Upper lobe of left lung (tissue), 4 donors: ENCODE data around the gene SLC5A2.

ENCODE experiments used
- EP300 ChIP-seq, 4 donors: sonication (generic); formaldehyde crosslinking; IDR thresholded peaks; one replicate each; pipeline ENCODE4 v1.5.1; 2017; ENCODE audit warnings: antibody characterized with exemption in 4 of 4, control low read depth in 2 of 4
- POLR2A ChIP-seq, 4 donors: fragments of 450-650 bp; IDR thresholded peaks; one replicate each; pipeline ENCODE4 v1.5.1; 2016 to 2017; ENCODE audit warnings: antibody characterized with exemption in 4 of 4, mild to moderate bottlenecking in 2 of 4
- POLR2AphosphoS5 ChIP-seq, 2 donors: sonication (generic); formaldehyde crosslinking; IDR thresholded peaks; one replicate each; pipeline ENCODE4 v1.5.1; 2017; ENCODE audit warnings: antibody characterized with exemption in 2 of 2
- TF ChIP-seq, protein P1 (sequence below), 6 experiments: fragments of 450-650 bp in 4 of 6; fragments of 200-600 bp in 2 of 6; sonication (generic) in 2 of 6; IDR thresholded peaks; one replicate each; pipeline ENCODE4 v1.5.1; 2016 to 2019; ENCODE audit warnings: antibody characterized with exemption in 6 of 6

- TF ChIP-seq, protein P1, sequence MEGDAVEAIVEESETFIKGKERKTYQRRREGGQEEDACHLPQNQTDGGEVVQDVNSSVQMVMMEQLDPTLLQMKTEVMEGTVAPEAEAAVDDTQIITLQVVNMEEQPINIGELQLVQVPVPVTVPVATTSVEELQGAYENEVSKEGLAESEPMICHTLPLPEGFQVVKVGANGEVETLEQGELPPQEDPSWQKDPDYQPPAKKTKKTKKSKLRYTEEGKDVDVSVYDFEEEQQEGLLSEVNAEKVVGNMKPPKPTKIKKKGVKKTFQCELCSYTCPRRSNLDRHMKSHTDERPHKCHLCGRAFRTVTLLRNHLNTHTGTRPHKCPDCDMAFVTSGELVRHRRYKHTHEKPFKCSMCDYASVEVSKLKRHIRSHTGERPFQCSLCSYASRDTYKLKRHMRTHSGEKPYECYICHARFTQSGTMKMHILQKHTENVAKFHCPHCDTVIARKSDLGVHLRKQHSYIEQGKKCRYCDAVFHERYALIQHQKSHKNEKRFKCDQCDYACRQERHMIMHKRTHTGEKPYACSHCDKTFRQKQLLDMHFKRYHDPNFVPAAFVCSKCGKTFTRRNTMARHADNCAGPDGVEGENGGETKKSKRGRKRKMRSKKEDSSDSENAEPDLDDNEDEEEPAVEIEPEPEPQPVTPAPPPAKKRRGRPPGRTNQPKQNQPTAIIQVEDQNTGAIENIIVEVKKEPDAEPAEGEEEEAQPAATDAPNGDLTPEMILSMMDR (IDR thresholded peaks at IDR 0.05) = no peak
- no peak for TF ChIP-seq POLR2A (IDR thresholded peaks at IDR 0.05)
- TF ChIP-seq EP300 (IDR thresholded peaks at IDR 0.05) = no peak
- TF ChIP-seq POLR2AphosphoS5 (IDR thresholded peaks at IDR 0.05) = no peak
Observed at GRCh38 chr16:31489616-31490584, 7.0 kb downstream of the SLC5A2 start.
